Ectodermal cell (in vitro differentiated cells): ENCODE measurements around the gene TAS2R1.

Experiments
- H3K27ac ChIP-seq: 2 replicates; pipeline ENCODE4 v1.7.0; 2013; ENCODE audit warnings: mild to moderate bottlenecking, low read depth, low read length; ENCODE audit not compliant: insufficient read depth, poor library complexity, severe bottlenecking
- H3K27me3 ChIP-seq: 2 replicates; pipeline ENCODE4 v1.7.0; 2013; ENCODE audit warnings: mild to moderate bottlenecking, low read length; ENCODE audit not compliant: insufficient read depth, control insufficient read depth, poor library complexity, severe bottlenecking
- H3K36me3 ChIP-seq: one replicate; pipeline ENCODE4 v1.7.0; 2013; ENCODE audit warnings: low read length; ENCODE audit not compliant: control insufficient read depth, insufficient read depth
- H3K4me1 ChIP-seq: one replicate; pipeline ENCODE4 v1.7.0; 2013; ENCODE audit warnings: low read length; ENCODE audit not compliant: control insufficient read depth, insufficient read depth
- H3K4me3 ChIP-seq: 2 replicates; pipeline ENCODE4 v1.7.0; 2013; ENCODE audit warnings: low read depth, low read length, control low read depth; ENCODE audit not compliant: insufficient read depth
- H3K9me3 ChIP-seq: 2 replicates; pipeline ENCODE4 v1.7.0; 2013; ENCODE audit warnings: mild to moderate bottlenecking, low read length, moderate library complexity; ENCODE audit not compliant: control insufficient read depth
- WGBS, 2 experiments: methylation state at CpG; one replicate each; pipeline ENCODE4 v1.1.7; 2013; ENCODE audit warnings: missing lambda C conversion rate in 2 of 2; 5-methylcytosine and 5-hydroxymethylcytosine counted together

Gene TAS2R1

GRCh38 chr5:9624196-9624947 is 5.8 kb downstream of the TAS2R1 start:
- H3K4me3 ChIP-seq, result no peak overlapping the region
- H3K27ac ChIP-seq, result no peak overlapping the region
- no peaks in the 10 kb centered on the region for H3K27me3 ChIP-seq
- no peaks in the 10 kb centered on the region for H3K36me3 ChIP-seq
- WGBS, 2 experiments, result 83 to 84% methylated on average over 5 of the region's 5 CpGs
- H3K9me3 ChIP-seq, result no peaks in the 10 kb centered on the region
- H3K4me1 ChIP-seq, result no peaks in the 10 kb centered on the region

GRCh38 chr5:9623661-9624060 is 6.5 kb downstream of the TAS2R1 start:
- WGBS, 2 experiments, result 95 to 100% methylated on average over 3 to 4 of the region's 4 CpGs

GRCh38 chr5:9622971-9623421 is 7.2 kb downstream of the TAS2R1 start:
- Histone ChIP-seq H3K4me1 (no peaks in the 10 kb centered on the region), H3K4me3 (no peak overlapping the region), H3K36me3 (no peaks in the 10 kb centered on the region), H3K27ac (peak overlapping the region; percentile 19), H3K27me3 (no peaks in the 10 kb centered on the region), H3K9me3 (no peaks in the 10 kb centered on the region)
- WGBS, 2 experiments, result 77 to 82% methylated on average over 5 of the region's 5 CpGs

More at GRCh38 chr5:9623661-9624060, 6.5 kb downstream of the TAS2R1 start:
- Histone ChIP-seq H3K27me3 (no peaks in the 10 kb centered on the region), H3K36me3 (no peaks in the 10 kb centered on the region), H3K27ac (no peak overlapping the region), H3K9me3 (no peaks in the 10 kb centered on the region), H3K4me1 (no peaks in the 10 kb centered on the region), H3K4me3 (no peak overlapping the region)

GRCh38 chr5:9621379-9621903 is 8.7 kb downstream of the TAS2R1 start:
- peaks cover 8% of the 10 kb centered on the region for H3K4me1 ChIP-seq
- no peak overlapping the region for H3K4me3 ChIP-seq
- H3K36me3 ChIP-seq, result no peaks in the 10 kb centered on the region
- WGBS, 2 experiments, result 82% methylated on average over 7 of the region's 7 CpGs
- H3K27ac ChIP-seq, result no peak overlapping the region
- no peaks in the 10 kb centered on the region for H3K27me3 ChIP-seq
- H3K9me3 ChIP-seq, result no peaks in the 10 kb centered on the region

- WGBS, 2 experiments, result 92 to 97% methylated on average over 4 of the region's 5 CpGs
- Histone ChIP-seq H3K4me1 (peaks cover 8% of the 10 kb centered on the region), H3K9me3 (no peaks in the 10 kb centered on the region), H3K27me3 (no peaks in the 10 kb centered on the region), H3K36me3 (no peaks in the 10 kb centered on the region), H3K27ac (no peak overlapping the region), H3K4me3 (no peak overlapping the region)
Observed at GRCh38 chr5:9619331-9620092, 10.6 kb downstream of the TAS2R1 start.

GRCh38 chr5:9617739-9618504 is 12.2 kb downstream of the TAS2R1 start:
- no peak overlapping the region for H3K27ac ChIP-seq
- H3K4me3 ChIP-seq, result no peak overlapping the region
- H3K4me1 ChIP-seq, result peaks cover 8% of the 10 kb centered on the region
- H3K36me3 ChIP-seq, result no peaks in the 10 kb centered on the region
- H3K27me3 ChIP-seq, result no peaks in the 10 kb centered on the region
- H3K9me3 ChIP-seq, result no peaks in the 10 kb centered on the region
- 74 to 77% methylated on average over 9 of the region's 10 CpGs for WGBS, 2 experiments

GRCh38 chr5:9617221-9617620 is 12.9 kb downstream of the TAS2R1 start:
- H3K4me3 ChIP-seq, result no peak overlapping the region
- no peaks in the 10 kb centered on the region for H3K36me3 ChIP-seq
- WGBS, 2 experiments, result 34 to 41% methylated on average over 3 of the region's 3 CpGs
- no peaks in the 10 kb centered on the region for H3K27me3 ChIP-seq
- H3K4me1 ChIP-seq, result peaks cover 8% of the 10 kb centered on the region
- no peak overlapping the region for H3K27ac ChIP-seq
- no peaks in the 10 kb centered on the region for H3K9me3 ChIP-seq

GRCh38 chr5:9615331-9615730 is 14.8 kb downstream of the TAS2R1 start:
- 94 to 96% methylated on average over 3 of the region's 3 CpGs for WGBS, 2 experiments
- Histone ChIP-seq H3K27me3 (no peaks in the 10 kb centered on the region), H3K4me1 (peaks cover 8% of the 10 kb centered on the region), H3K27ac (no peak overlapping the region), H3K9me3 (no peaks in the 10 kb centered on the region), H3K4me3 (no peak overlapping the region), H3K36me3 (no peaks in the 10 kb centered on the region)

GRCh38 chr5:9613360-9613759 is 16.8 kb downstream of the TAS2R1 start:
- Histone ChIP-seq H3K27me3 (no peaks in the 10 kb centered on the region), H3K9me3 (no peaks in the 10 kb centered on the region), H3K27ac (no peak overlapping the region), H3K4me3 (no peak overlapping the region), H3K4me1 (peaks cover 8% of the 10 kb centered on the region), H3K36me3 (no peaks in the 10 kb centered on the region)
- WGBS, 2 experiments, result 94 to 97% methylated on average over 3 of the region's 3 CpGs

- no peaks in the 10 kb centered on the region for H3K9me3 ChIP-seq
- WGBS, 2 experiments, result 88 to 91% methylated on average over 2 of the region's 2 CpGs
Observed at GRCh38 chr5:9610969-9611368, 19.2 kb downstream of the TAS2R1 start.

More at GRCh38 chr5:9610969-9611368, 19.2 kb downstream of the TAS2R1 start:
- Histone ChIP-seq H3K4me3 (no peak overlapping the region), H3K36me3 (no peaks in the 10 kb centered on the region), H3K27me3 (no peaks in the 10 kb centered on the region), H3K27ac (no peak overlapping the region), H3K4me1 (no peaks in the 10 kb centered on the region)
